ENCODE results near the gene KRT36.

DNA sequence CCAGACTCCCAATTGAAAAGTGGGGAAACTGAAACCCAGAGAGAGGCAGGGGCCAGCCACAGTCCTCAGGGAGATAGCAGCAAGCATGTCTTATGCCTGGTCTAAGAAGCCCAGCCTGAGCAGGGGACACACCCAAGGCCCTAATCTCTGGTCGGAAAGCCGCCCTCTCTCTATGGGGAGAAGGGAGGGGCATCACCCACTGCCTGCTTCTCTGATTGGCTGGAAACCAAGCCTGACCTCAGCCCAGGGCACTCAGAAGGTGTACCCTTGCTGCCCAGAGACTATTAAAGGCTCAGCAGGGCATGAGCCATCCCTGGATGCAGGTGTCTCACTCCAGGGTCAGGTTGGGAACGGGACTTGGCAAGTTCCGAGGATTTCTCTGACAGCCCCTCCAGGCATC, 21.4 kb upstream of the KRT36 start:
- TF ChIP-seq POLR2AphosphoS5 (IDR thresholded peaks at IDR 0.05) (peak in 1 of 3 donors; percentile 5), EP300 (IDR thresholded peaks at IDR 0.05) (no peak), POLR2A (IDR thresholded peaks at IDR 0.05) (no peak)
- TF ChIP-seq, protein P1, sequence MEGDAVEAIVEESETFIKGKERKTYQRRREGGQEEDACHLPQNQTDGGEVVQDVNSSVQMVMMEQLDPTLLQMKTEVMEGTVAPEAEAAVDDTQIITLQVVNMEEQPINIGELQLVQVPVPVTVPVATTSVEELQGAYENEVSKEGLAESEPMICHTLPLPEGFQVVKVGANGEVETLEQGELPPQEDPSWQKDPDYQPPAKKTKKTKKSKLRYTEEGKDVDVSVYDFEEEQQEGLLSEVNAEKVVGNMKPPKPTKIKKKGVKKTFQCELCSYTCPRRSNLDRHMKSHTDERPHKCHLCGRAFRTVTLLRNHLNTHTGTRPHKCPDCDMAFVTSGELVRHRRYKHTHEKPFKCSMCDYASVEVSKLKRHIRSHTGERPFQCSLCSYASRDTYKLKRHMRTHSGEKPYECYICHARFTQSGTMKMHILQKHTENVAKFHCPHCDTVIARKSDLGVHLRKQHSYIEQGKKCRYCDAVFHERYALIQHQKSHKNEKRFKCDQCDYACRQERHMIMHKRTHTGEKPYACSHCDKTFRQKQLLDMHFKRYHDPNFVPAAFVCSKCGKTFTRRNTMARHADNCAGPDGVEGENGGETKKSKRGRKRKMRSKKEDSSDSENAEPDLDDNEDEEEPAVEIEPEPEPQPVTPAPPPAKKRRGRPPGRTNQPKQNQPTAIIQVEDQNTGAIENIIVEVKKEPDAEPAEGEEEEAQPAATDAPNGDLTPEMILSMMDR (IDR thresholded peaks at IDR 0.05): no peak

Measured in stomach (tissue), 4 donors.